SK-N-SH (cell line): ENCODE measurements around the gene MED27. TPM values are rescaled to one million over a fixed set of nuclear protein-coding genes. Genes with fewer than 3 reads are reported as not detected.

ENCODE experiments used
- CTCF ChIA-PET: fragments of 300-600, 350-600 bp; formaldehyde crosslinking; extraction: SDS; loops from one replicate; lab custom pipeline; 2021; lab: Yijun Ruan, JAX
- POLR2A ChIA-PET: fragments of 350-600 bp; sonication (Branson Sonifier 250); formaldehyde crosslinking; extraction: SDS; loops from one replicate; lab custom pipeline; 2020; ENCODE audit warnings: antibody characterized with exemption, inconsistent platforms; lab: Yijun Ruan, JAX
- DNase-seq: peaks from one replicate; pipeline ENCODE4 v3.0.0; 2012
- H2AFZ ChIP-seq: fragments of 200-600 bp; sonication (generic); 2 replicates; pipeline ENCODE4 v1.8.1; 2016; ENCODE audit warnings: antibody characterized with exemption, mild to moderate bottlenecking, low read depth
- H3F3A ChIP-seq: fragments of 200-600 bp; sonication (generic); replicated peaks from 2 replicates; pipeline ENCODE3; 2016; ENCODE audit warnings: antibody characterized with exemption, mild to moderate bottlenecking; ENCODE audit not compliant: insufficient read depth
- H3K27ac ChIP-seq, 2 experiments: fragments of 200-500 bp in 1 of 2; fragments of 200-600 bp in 1 of 2; sonication (Bioruptor generic) in 1 of 2; sonication (generic), shearing (Covaris generic) in 1 of 2; 2 replicates each; pipeline versions ENCODE4 v1.5.1 to v1.6.1; 2014 to 2016; ENCODE audit warnings: low read depth in 2 of 2, inconsistent platforms in 1 of 2, low read length in 1 of 2, mild to moderate bottlenecking in 1 of 2, mixed read lengths in 1 of 2
- H3K27me3 ChIP-seq: fragments of 200-600 bp; sonication (generic), shearing (Covaris generic); 2 replicates; pipeline ENCODE4 v1.6.1; 2016; ENCODE audit warnings: mixed run types; ENCODE audit not compliant: insufficient read depth
- H3K36me3 ChIP-seq, 2 experiments: fragments of 200-500 bp in 1 of 2; fragments of 200-600 bp in 1 of 2; sonication (Bioruptor generic) in 1 of 2; sonication (generic) in 1 of 2; replicated peaks in 1 of 2; 2 replicates each; pipeline versions ENCODE3 to v1.5.1; 2014 to 2016; ENCODE audit warnings: low read length in 1 of 2, mild to moderate bottlenecking in 1 of 2; ENCODE audit not compliant: insufficient read depth in 2 of 2, control insufficient read depth in 1 of 2
- H3K4me1 ChIP-seq, 2 experiments: fragments of 200-500 bp in 1 of 2; fragments of 200-600 bp in 1 of 2; sonication (Bioruptor generic) in 1 of 2; sonication (generic), shearing (Covaris generic) in 1 of 2; 2 replicates each; pipeline versions ENCODE4 v1.5.1 to v1.6.1; 2014 to 2016; ENCODE audit warnings: low read depth in 1 of 2, low read length in 1 of 2, mixed run types in 1 of 2; ENCODE audit not compliant: insufficient read depth in 2 of 2, control insufficient read depth in 1 of 2
- H3K4me2 ChIP-seq: fragments of 200-600 bp; sonication (generic), shearing (Covaris generic); 2 replicates; pipeline ENCODE4 v1.6.1; 2017; ENCODE audit warnings: mixed run types
- H3K4me3 ChIP-seq, 2 experiments: fragments of 200-500 bp in 1 of 2; fragments of 200-600 bp in 1 of 2; sonication (Bioruptor generic) in 1 of 2; sonication (generic), shearing (Covaris generic) in 1 of 2; 2 replicates each; pipeline versions ENCODE4 v1.5.1 to v1.8.1; 2014 to 2016; ENCODE audit warnings: low read depth in 2 of 2, inconsistent platforms in 1 of 2, low read length in 1 of 2, mild to moderate bottlenecking in 1 of 2, mixed read lengths in 1 of 2, moderate library complexity in 1 of 2
- H3K79me2 ChIP-seq: fragments of 200-600 bp; sonication (generic); 2 replicates; pipeline ENCODE4 v1.8.1; 2017; ENCODE audit warnings: mild to moderate bottlenecking; ENCODE audit not compliant: insufficient read depth
- H3K9ac ChIP-seq: fragments of 200-600 bp; sonication (generic); 2 replicates; pipeline ENCODE4 v1.6.1; 2017; ENCODE audit warnings: mixed run types
- H3K9me2 ChIP-seq: fragments of 200-600 bp; sonication (generic); 2 replicates; pipeline ENCODE4 v1.6.1; 2017; ENCODE audit warnings: mixed run types
- H3K9me3 ChIP-seq: fragments of 200-600 bp; sonication (generic); 2 replicates; pipeline ENCODE4 v1.6.1; 2017; ENCODE audit warnings: mixed run types, mild to moderate bottlenecking, moderate library complexity
- H4K20me1 ChIP-seq: fragments of 200-600 bp; sonication (generic); 2 replicates; pipeline ENCODE4 v1.6.1; 2017; ENCODE audit warnings: mild to moderate bottlenecking, mixed run types; ENCODE audit not compliant: insufficient read depth
- CHD2 ChIP-seq: fragments of 150-350 bp; IDR thresholded peaks from 2 replicates; pipeline ENCODE4 v1.6.1; 2018; ENCODE audit warnings: low read length; ENCODE audit not compliant: partially characterized antibody
- EP300 ChIP-seq, 2 experiments: IDR thresholded peaks; 2 replicates each; pipeline versions ENCODE4 v1.4.0 to v1.6.1; 2012; ENCODE audit warnings: borderline replicate concordance in 1 of 2, low read depth in 1 of 2, low read length in 1 of 2
- FOSL2 ChIP-seq: IDR thresholded peaks from 2 replicates; pipeline ENCODE4 v1.4.0; 2012; ENCODE audit warnings: low read depth, mild to moderate bottlenecking, moderate library complexity, borderline replicate concordance
- FOXJ3 ChIP-seq: sonication (generic); formaldehyde crosslinking; IDR thresholded peaks from 2 replicates; pipeline ENCODE4 v1.5.1; 2020; ENCODE audit warnings: mild to moderate bottlenecking, missing genetic modification reagents
- GABPA ChIP-seq: IDR thresholded peaks from 2 replicates; pipeline ENCODE4 v1.4.0; 2012; ENCODE audit warnings: low read depth, mild to moderate bottlenecking
- GATA2 ChIP-seq: sonication (generic); formaldehyde crosslinking; IDR thresholded peaks from 2 replicates; pipeline ENCODE4 v1.5.0; 2020; ENCODE audit warnings: mild to moderate bottlenecking, missing genetic modification reagents
- JUND ChIP-seq: IDR thresholded peaks from 2 replicates; pipeline ENCODE4 v1.4.0; 2012
- NRF1 ChIP-seq: IDR thresholded peaks from 2 replicates; pipeline ENCODE4 v1.6.1; 2012; ENCODE audit warnings: low read depth, mild to moderate bottlenecking, low read length
- RAD21 ChIP-seq: IDR thresholded peaks from 2 replicates; pipeline ENCODE4 v1.6.1; 2012; ENCODE audit warnings: mild to moderate bottlenecking, low read length
- REST ChIP-seq: IDR thresholded peaks from 2 replicates; pipeline ENCODE4 v1.6.1; 2012; ENCODE audit warnings: mild to moderate bottlenecking, low read depth, low read length, moderate library complexity
- TEAD4 ChIP-seq: IDR thresholded peaks from 2 replicates; pipeline ENCODE4 v1.4.0; 2012; ENCODE audit warnings: mild to moderate bottlenecking, borderline replicate concordance; ENCODE audit not compliant: insufficient read depth
- USF1 ChIP-seq: IDR thresholded peaks from 2 replicates; pipeline ENCODE4 v1.4.0; 2012; ENCODE audit warnings: low read depth, borderline replicate concordance
- YY1 ChIP-seq: IDR thresholded peaks from 2 replicates; pipeline ENCODE4 v1.4.0; 2012; ENCODE audit warnings: low read depth, mild to moderate bottlenecking
- ZBTB33 ChIP-seq: IDR thresholded peaks from 2 replicates; pipeline ENCODE4 v1.4.0; 2012; ENCODE audit warnings: low read depth, borderline replicate concordance
- WGBS: methylation state at CpG from one replicate; pipeline ENCODE4 v1.1.6; 2017; ENCODE audit warnings: low lambda C conversion rate; 5-methylcytosine and 5-hydroxymethylcytosine counted together
- polyA plus RNA-seq, 3 experiments: library from polyadenylated mRNA; depleted of rRNA; stranded (reverse); fragments of >200 nt; gene quantifications; 2 replicates each; pipeline ENCODE4 v1.2.3, GENCODE V29; 2012

Gene MED27
- polyA plus RNA-seq, 1 of the 3 experiments (the other 2 are of a cell fraction): 35.0 TPM

GRCh38 chr9:131811405-131811804 lies 268.3 kb downstream of the MED27 start:
- no peak for DNase-seq
- no peaks in the 10 kb centered on the region for H4K20me1 ChIP-seq
- peaks cover 0 to 9% of the 10 kb centered on the region in 2 experiments; a peak in 1 of 4 replicates for H3K4me1 ChIP-seq
- H3F3A ChIP-seq: no peaks in the 10 kb centered on the region
- no peaks in the 10 kb centered on the region for H3K9me3 ChIP-seq
- CTCF ChIA-PET: interaction anchor here (1.1 to 1.2 kb wide), 2 partner anchors 26 to 56 kb away, joined by 3 read pairs; no protein-coding TSS in a partner anchor
- WGBS: 75% methylated on average over 11 of the region's 11 CpGs
- H3K4me2 ChIP-seq: no peak overlapping the region
- no peaks in the 10 kb centered on the region for H3K79me2 ChIP-seq
- no peak overlapping the region for H3K9ac ChIP-seq
- no peaks in the 10 kb centered on the region for H3K9me2 ChIP-seq
- POLR2A ChIA-PET: no interaction called here
- H3K27ac ChIP-seq: no peak overlapping the region
- peaks cover 9% of the 10 kb centered on the region; the same call in 1 of the 2 replicates for H3K27me3 ChIP-seq
- H2AFZ ChIP-seq: no peak overlapping the region
- H3K36me3 ChIP-seq: no peaks in the 10 kb centered on the region
- H3K4me3 ChIP-seq: no peak overlapping the region
- TF ChIP-seq EP300 (IDR thresholded peaks at IDR 0.05; ENCODE audit: borderline replicate concordance in 1 of 2, low read depth in 1 of 2, low read length in 1 of 2): no peak
- no peak for TF ChIP-seq FOXJ3 (CRISPR knock-in tag)
- TF ChIP-seq ZBTB33: no peak
- no peak for TF ChIP-seq GABPA

- TF ChIP-seq RAD21: no peak
- TF ChIP-seq EP300 (IDR thresholded peaks at IDR 0.05; ENCODE audit: borderline replicate concordance in 1 of 2, low read depth in 1 of 2, low read length in 1 of 2): no peak
- no peak for TF ChIP-seq YY1
- no peak for TF ChIP-seq NRF1
- TF ChIP-seq REST: no peak
- no peak for TF ChIP-seq CHD2
- TF ChIP-seq GATA2 (CRISPR knock-in tag): no peak
- TF ChIP-seq FOSL2: no peak
- TF ChIP-seq USF1: no peak
- no peak for TF ChIP-seq TEAD4
- TF ChIP-seq JUND: no peak
- TF ChIP-seq, all 33 proteins: peak for 0
- Histone ChIP-seq H3K4me1 (peaks cover 0 to 9% of the 10 kb centered on the region in 2 experiments; a peak in 1 of 4 replicates), H3K36me3 (no peaks in the 10 kb centered on the region), H3K9me3 (no peaks in the 10 kb centered on the region), H3F3A (no peaks in the 10 kb centered on the region), H3K9me2 (no peaks in the 10 kb centered on the region), H4K20me1 (no peaks in the 10 kb centered on the region), H3K4me2 (no peak overlapping the region), H3K4me3 (no peak overlapping the region), H3K79me2 (no peaks in the 10 kb centered on the region), H3K27me3 (peaks cover 9% of the 10 kb centered on the region; the same call in 1 of the 2 replicates), H3K27ac (no peak overlapping the region), H3K9ac (no peak overlapping the region), H2AFZ (no peak overlapping the region)
- no peak for DNase-seq
- ChIA-PET CTCF (interaction anchor here (0.8 to 1.8 kb wide), 9 partner anchors 10 to 382 kb away, joined by 3 to 5 read pairs (median 3); no protein-coding TSS in a partner anchor), POLR2A (no interaction called here)
- 67% methylated on average over 20 of the region's 23 CpGs for WGBS
Observed at GRCh38 chr9:131810351-131811170, 269.1 kb downstream of the MED27 start.
